ENCODE measurements around the gene CDC37L1. TPM values are rescaled to one million over a fixed set of nuclear protein-coding genes. Genes with fewer than 3 reads are reported as not detected.
A peak's percentile ranks its signal among the peaks of the same experiment; 100 is the strongest.

CDC37L1 gene
- total and polyA plus RNA-seq, 9 of the 15 experiments (the other 6 are each of a cell fraction or from before 2014, with no cell fraction given): 1.5 to 7.9 (median 6.0) TPM

- TF ChIP-seq REST (IDR thresholded peaks at IDR 0.05; ENCODE audit: borderline replicate concordance) (peak; percentile 1; the same call in 1 of the 2 replicates), REST (CRISPR knock-in tag; IDR thresholded peaks at IDR 0.05; ENCODE audit: low read depth) (no peak), HDAC3 (IDR thresholded peaks at IDR 0.05; ENCODE audit: borderline replicate concordance, partially characterized antibody) (no peak), ZNF668 (CRISPR knock-in tag; IDR thresholded peaks at IDR 0.05) (no peak), E2F4 (CRISPR knock-in tag; IDR thresholded peaks at IDR 0.05; ENCODE audit: low read depth) (no peak), USF1 (CRISPR knock-in tag; IDR thresholded peaks at IDR 0.05) (no peak), C11orf30 (IDR thresholded peaks at IDR 0.05; ENCODE audit: low read depth) (no peak), NFIX (CRISPR knock-in tag; IDR thresholded peaks at IDR 0.05; ENCODE audit: low read depth) (no peak), SMAD1 (IDR thresholded peaks at IDR 0.05; ENCODE audit: low read depth, low read length, partially characterized antibody) (no peak), EP400 (IDR thresholded peaks at IDR 0.05) (peak; percentile 56; the same call in 1 of the 2 replicates), ZNF764 (CRISPR knock-in tag; IDR thresholded peaks at IDR 0.05; ENCODE audit: low read depth) (no peak), CC2D1A (IDR thresholded peaks at IDR 0.05) (peak; percentile 50; the same call in 1 of the 2 replicates), ZNF134 (CRISPR knock-in tag; conservative IDR thresholded peaks at IDR 0.05) (no peak), PML (IDR thresholded peaks at IDR 0.05; ENCODE audit: low read length) (0 out of 2 replicates have a peak, but pooled peaks have one; percentile 30), CLOCK (CRISPR knock-in tag; IDR thresholded peaks at IDR 0.05; ENCODE audit: borderline replicate concordance) (no peak)
Measured at GRCh38 chr9:4662108-4662988, 17.0 kb upstream of the CDC37L1 start, which contains the start of gene PLPP6 (continued).
